Fibroblast of villous mesenchyme (primary cell): ENCODE results near the gene TBC1D16. TPM values are rescaled to one million over a fixed set of nuclear protein-coding genes. Genes with fewer than 3 reads are reported as not detected.

ENCODE experiments used
- DNase-seq: peaks from one replicate; pipeline ENCODE4 v3.0.0-alpha.2; 2010; ENCODE audit warnings: low read depth
- H3K4me3 ChIP-seq: 2 replicates; pipeline ENCODE4 v1.5.1; 2011; ENCODE audit warnings: low read depth, mild to moderate bottlenecking, low read length
- CTCF ChIP-seq: IDR thresholded peaks from 2 replicates; pipeline ENCODE4 v1.5.1; 2012; ENCODE audit warnings: low read depth, mild to moderate bottlenecking, low read length; ENCODE audit not compliant: insufficient read depth
- total RNA-seq: library from RNA; depleted of rRNA; stranded (reverse); fragments of >200 nt; gene quantifications from 2 replicates; pipeline ENCODE4 v1.2.3, GENCODE V29; 2012

TBC1D16 gene
- total RNA-seq, 1 donor, result 32.8 TPM

DNA sequence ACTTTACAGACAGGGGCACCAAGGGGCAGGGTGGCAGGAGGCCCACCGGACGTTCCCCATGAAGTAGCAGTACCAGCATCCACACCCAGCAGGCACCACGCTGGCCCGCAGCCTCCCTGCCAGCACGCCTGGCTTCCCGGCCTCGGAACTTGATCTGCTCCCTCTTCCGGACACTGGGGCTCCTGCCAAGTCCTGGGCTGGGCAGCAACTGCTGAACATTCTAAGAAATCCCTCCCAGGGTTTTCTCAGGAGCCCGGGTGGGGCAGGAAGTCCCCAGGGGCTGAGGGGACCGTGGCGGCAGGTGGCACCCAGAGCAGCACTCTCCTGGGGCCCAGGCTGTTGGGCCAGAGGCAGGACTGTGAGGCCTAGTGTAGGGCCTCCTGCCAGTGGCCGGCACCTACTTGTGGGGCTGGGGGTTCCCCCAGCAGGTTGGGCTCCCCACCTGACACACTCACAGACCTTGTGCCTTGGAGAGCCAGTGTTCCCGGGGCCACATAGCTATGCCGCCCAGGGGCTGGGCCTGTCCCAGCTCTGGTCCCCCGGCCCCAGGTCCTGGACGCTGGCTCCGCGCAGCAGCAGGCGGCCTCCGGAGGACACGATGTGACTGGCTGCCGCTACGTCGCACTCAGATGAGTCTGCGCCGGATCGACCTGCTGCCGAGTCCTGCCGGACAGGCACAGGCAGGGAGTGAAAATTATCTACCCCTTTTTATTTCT, 110.3 kb downstream of the TBC1D16 start:
- TF ChIP-seq CTCF, result peak; percentile 6
- no peak for DNase-seq
- no peak overlapping the region for H3K4me3 ChIP-seq

GRCh38 chr17:79924639-79924976, 111.1 kb downstream of the TBC1D16 start:
- DNase-seq, result no peak
- no peak for TF ChIP-seq CTCF
- no peak overlapping the region for H3K4me3 ChIP-seq

- no peak overlapping the region for H3K4me3 ChIP-seq
- peak; percentile 74 for TF ChIP-seq CTCF
- DNase-seq, result peak; percentile 47
Measured at GRCh38 chr17:79923974-79924638, 111.6 kb downstream of the TBC1D16 start.

DNA sequence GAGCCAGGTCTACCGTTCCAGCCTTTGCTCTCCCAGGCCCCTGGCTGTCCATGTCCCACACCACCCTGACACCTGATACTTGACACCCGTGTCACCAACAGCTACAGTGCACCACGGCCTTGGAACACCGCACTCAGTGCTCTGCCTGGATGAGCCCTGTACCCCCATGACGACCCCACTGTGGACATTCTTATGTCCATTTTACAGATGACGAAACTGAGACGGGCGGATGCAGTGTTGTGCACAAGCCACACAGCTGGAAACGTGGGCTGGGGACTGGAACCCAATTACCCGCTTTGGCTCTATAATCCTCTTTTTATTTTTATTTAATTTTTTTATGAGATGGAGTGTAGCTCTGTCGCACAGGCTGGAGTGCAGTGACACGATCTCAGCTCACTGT, 112.9 kb downstream of the TBC1D16 start:
- no peak for DNase-seq
- no peak overlapping the region for H3K4me3 ChIP-seq
- no peak for TF ChIP-seq CTCF

GRCh38 chr17:79922116-79922601, 113.5 kb downstream of the TBC1D16 start:
- no peak overlapping the region for H3K4me3 ChIP-seq
- DNase-seq, result no peak
- no peak for TF ChIP-seq CTCF

GRCh38 chr17:79921411-79922115, 114.1 kb downstream of the TBC1D16 start:
- H3K4me3 ChIP-seq, result peak overlapping the region; percentile 12
- DNase-seq, result no peak
- no peak for TF ChIP-seq CTCF
